Activated effector memory CD4-positive, alpha-beta T cell treated with anti-CD3 and anti-CD28 coated beads, Interleukin-2, amount 50 U/mL, for 16 hours (primary cell): ENCODE results near the gene FTSJ3.
"Not testable (repeated sequence)": the region's sequence is repeated elsewhere in the genome, so short reads cannot be mapped to it uniquely, and the experiment has no call there.

Source experiments
- DNase-seq: peaks from one replicate; pipeline ENCODE4 v3.0.0-alpha.2; 2020

FTSJ3 gene, protein sequence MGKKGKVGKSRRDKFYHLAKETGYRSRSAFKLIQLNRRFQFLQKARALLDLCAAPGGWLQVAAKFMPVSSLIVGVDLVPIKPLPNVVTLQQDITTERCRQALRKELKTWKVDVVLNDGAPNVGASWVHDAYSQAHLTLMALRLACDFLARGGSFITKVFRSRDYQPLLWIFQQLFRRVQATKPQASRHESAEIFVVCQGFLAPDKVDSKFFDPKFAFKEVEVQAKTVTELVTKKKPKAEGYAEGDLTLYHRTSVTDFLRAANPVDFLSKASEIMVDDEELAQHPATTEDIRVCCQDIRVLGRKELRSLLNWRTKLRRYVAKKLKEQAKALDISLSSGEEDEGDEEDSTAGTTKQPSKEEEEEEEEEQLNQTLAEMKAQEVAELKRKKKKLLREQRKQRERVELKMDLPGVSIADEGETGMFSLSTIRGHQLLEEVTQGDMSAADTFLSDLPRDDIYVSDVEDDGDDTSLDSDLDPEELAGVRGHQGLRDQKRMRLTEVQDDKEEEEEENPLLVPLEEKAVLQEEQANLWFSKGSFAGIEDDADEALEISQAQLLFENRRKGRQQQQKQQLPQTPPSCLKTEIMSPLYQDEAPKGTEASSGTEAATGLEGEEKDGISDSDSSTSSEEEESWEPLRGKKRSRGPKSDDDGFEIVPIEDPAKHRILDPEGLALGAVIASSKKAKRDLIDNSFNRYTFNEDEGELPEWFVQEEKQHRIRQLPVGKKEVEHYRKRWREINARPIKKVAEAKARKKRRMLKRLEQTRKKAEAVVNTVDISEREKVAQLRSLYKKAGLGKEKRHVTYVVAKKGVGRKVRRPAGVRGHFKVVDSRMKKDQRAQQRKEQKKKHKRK

DNA sequence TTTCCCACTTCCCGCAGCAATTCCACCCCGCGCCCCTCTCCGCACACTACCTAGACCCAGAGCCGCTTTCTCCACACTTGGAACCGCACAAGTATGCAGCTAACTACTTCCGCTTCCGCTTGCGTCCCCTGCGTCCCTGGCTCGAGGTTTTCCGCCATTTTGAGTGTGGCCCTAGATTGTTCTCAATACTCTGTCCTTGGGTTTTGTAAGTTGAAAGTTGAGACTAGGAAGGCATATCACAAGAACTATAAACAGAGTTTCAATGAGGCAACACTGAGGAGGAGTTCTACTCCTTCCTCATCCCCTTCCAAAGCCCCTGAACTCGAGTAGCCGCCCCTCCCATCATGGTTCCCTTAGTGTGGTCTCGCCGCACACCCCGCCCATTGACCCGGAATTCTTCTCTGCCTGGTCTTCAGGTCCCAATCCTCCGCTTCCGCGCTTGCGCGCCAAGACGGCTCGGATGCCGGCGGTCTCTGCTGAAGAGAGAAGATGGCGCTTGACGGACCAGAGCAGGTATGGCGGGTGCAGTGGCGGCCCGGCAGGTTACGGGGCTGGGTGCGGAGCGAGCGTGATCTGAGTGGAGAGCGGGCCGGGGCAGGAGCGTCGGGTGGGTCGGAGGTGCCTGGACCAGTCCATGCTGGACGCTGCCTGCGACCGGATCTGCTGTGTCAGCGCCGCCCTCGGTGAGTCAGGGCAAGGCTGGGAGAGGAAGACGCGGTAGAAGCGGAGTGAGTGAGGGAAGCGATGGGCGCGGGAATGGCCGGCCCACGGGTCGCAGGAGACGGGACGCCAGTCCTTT lies at the start of gene FTSJ3, which contains the start of gene PSMC5:
FTSJ3 (minus strand) TSS at position 662 of the 799 bp plus-strand sequence. CDS start 761 bp downstream, outside the sequence.
PSMC5 (plus strand) TSS at position 430 of the 799 bp plus-strand sequence; CDS start at position 490, 60 bp downstream.
- peak; percentile 98 for DNase-seq

- DNase-seq: not testable (repeated sequence)
Measured at GRCh38 chr17:63874693-63875092, 47.2 kb upstream of the FTSJ3 start.

DNA sequence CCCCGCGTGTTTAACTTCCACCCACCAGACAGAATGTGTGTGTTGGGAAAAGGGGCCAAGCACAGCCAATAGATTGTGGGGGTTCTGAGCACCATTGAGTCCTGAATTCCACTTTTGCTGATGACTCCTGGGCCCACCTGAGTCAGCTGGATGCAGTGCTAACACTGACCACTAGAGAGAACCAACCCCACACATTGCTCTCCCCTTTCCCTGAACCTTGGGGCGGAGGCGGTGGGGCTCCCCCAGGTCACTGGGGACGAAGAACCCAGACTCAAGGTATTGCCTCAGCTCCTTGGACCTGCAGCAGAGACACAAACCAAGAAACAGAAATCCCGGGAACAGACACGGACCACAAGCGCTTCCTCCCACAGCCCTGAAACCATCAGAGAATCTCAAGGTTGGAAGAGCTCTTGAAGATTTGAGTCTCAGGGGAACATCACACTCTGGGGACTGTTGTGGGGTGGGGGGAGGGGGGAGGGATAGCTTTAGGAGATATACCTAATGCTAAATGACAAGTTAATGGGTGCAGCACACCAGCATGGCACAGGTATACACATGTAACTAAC lies 46.7 kb upstream of the FTSJ3 start:
- not testable (repeated sequence) for DNase-seq

GRCh38 chr17:63873577-63873976 lies 46.1 kb upstream of the FTSJ3 start, which contains the start of gene CSH2:
Gene CSH2 (minus strand): TSS chr17:63873677. CDS start chr17:63873614, 63 bp downstream.
- DNase-seq: not testable (repeated sequence)

DNA sequence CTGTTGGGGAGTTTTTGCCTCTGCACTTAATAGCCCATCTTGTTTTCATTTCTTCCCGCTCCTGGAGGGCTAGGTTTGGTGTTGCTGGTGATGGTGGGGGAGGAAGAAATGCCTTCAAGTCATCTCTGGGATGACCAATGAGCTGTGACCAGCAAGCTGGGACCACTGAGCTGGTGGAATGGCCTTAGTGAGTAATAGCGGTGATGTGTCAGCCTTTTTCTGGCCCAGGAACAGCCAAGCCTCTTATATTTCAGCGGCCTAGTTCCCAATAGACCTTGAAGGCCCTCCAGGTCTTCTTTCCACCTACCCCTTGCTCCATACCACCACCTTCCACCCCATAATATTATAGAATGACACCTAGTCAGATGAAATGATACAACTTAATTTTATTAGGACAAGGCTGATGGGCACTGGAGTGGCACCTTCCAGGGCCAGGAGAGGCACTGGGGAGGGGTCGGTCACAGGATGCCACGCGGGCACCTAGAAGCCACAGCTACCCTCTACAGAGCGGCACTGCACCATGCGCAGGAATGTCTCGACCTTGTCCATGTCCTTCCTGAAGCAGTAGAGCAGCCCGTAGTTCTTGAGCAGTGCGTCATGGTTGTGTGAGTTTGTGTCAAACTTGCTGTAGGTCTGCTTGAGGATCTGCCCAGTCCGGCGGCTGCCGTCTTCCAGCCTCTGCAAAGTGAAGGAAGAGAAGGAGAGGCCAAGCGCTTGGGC lies 44.3 kb upstream of the FTSJ3 start:
- DNase-seq: not testable (repeated sequence)

- not testable (repeated sequence) for DNase-seq
Measured at GRCh38 chr17:63870292-63870665, 42.8 kb upstream of the FTSJ3 start.

- not testable (repeated sequence) for DNase-seq
Measured at GRCh38 chr17:63869491-63870291, 42.2 kb upstream of the FTSJ3 start.

GRCh38 chr17:63866625-63867024 lies 39.2 kb upstream of the FTSJ3 start:
- not testable (repeated sequence) for DNase-seq

GRCh38 chr17:63859257-63859656 lies 31.8 kb upstream of the FTSJ3 start:
- peak; percentile 27 for DNase-seq

- DNase-seq: peak; percentile 14
Measured at GRCh38 chr17:63856425-63856824, 29.0 kb upstream of the FTSJ3 start.

DNA sequence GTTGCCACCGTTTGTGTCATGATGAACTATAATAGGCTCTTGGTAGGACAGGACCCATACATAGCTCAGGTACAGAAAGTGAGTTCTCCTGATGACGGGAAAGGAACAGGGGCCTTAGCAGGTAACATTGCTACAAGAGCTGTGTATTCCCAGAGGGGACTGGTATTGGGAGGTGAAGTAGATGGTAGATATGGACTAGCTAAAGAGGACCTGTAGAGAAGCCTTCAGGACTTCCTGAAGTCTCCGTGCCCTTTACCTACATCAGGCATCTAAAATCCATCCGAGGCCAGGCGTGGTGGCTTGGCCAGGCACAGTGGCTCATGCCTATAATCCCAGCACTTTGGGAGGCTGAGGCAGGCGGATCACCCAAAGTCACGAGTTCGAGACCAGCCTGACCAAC lies 27.7 kb upstream of the FTSJ3 start:
- peak; percentile 34 for DNase-seq

DNA sequence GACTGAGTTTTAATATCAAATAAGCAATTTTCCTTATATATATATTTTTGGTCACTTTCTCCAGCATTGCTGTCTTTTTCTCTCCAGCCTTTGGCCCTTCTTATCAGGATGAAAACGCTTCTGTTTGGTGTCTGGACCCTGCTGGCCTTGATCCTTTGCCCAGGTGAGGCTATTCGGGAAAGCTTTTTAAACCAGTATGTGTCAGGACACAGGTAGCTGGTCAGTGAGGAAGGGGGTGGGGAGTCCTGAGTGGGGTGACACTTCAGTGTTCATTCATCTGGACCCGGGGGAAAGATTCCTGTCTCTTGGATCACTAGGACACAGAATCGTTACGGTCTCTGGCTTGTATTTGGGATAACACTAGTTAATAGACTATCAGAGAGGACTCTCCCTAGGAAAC lies 27.2 kb upstream of the FTSJ3 start:
- DNase-seq: no peak

- no peak for DNase-seq
Measured at GRCh38 chr17:63853260-63853659, 25.8 kb upstream of the FTSJ3 start.

GRCh38 chr17:63850401-63850800 lies 22.9 kb upstream of the FTSJ3 start:
- peak; percentile 42 for DNase-seq

GRCh38 chr17:63848834-63849689 lies 21.6 kb upstream of the FTSJ3 start:
- peak; percentile 98 for DNase-seq

GRCh38 chr17:63847525-63848249 lies 20.2 kb upstream of the FTSJ3 start:
- DNase-seq: peak; percentile 53

DNA sequence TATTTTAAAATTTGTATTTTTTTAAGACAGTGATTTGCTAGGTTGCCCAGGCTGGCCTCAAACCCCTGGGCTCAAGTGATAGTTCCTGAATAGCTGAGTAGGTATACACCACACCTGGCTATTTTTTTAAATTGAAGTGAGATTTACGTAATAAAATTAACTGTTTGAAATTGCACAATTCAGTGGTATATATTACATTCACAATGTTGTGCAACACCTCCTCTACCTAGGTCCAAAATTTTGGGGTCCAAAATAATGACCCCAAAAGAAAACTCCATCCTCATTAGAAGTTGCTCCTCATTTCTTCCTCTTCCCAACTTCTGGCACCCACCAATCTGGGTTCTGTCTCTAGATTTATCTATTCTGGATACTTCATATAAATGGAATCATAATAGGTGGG lies 18.0 kb upstream of the FTSJ3 start:
- no peak for DNase-seq

GRCh38 chr17:63843910-63844677 lies 16.6 kb upstream of the FTSJ3 start:
- DNase-seq: peak; percentile 39
